ENCODE data around the gene GFRA1.
"Not testable (repeated sequence)": the region's sequence is repeated elsewhere in the genome, so short reads cannot be mapped to it uniquely, and the experiment has no call there.

GFRA1 gene

DNA sequence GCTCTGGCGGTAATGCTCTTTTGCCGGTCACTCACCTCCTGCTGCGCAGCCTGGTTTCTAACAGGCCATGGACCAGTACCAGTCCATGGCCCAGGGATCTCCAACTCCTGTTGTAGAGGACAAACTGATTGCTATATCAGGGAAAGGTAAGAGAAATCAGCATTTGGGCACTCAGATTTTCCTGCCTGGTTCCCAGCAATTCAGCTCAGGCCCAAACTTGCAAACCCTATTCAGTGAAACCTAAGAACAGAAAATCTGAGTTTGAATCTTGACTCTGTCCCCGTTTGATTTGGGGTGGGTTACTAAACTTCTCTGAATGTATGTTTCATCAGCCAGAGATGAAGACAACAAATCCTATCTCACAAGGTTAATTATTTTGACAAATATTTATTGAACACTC is 77.4 kb downstream of the GFRA1 start:
- no peak for DNase-seq

DNA sequence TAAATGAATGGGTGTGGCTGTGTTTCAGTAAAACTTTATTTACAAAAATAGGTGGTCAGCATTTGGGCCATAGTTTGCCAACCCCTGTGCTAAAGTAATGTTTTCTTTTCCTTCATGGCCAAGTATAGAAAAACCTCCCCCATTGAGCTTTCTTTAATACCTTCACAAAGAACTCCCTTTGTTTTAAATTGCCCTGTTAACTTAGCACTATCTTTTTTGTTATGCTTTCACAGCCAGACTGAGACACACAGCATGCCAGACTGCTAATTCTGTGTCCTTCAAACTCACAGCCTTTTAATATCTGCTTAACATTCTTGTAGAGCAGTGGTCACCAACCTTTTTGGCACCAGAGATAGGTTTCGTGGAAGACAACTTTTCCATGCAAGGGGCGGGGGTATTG is 78.0 kb downstream of the GFRA1 start:
- no peak for DNase-seq

DNA sequence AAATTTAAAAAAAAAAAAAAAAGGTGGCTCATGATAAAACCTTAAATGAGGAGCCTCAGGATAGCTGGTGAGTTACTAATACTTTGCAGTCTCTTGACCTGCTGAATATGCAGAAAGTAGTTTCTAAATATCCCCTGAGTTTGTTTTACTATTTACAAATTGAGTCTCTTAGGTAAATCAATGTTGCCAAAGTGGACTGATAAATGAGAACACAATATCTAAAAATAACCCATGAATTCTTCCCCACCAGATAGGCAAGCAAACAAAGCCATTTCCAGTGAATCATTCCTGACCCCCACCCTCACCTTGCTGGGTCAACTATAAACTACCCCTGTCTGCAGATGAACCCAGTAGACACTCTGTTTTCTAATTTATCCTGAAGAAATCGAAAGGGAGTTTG is 78.9 kb downstream of the GFRA1 start:
- DNase-seq, result no peak

- no peak for DNase-seq
These were observed 82.1 kb downstream of the GFRA1 start for GRCh38 chr10:116190883-116191282.

DNA sequence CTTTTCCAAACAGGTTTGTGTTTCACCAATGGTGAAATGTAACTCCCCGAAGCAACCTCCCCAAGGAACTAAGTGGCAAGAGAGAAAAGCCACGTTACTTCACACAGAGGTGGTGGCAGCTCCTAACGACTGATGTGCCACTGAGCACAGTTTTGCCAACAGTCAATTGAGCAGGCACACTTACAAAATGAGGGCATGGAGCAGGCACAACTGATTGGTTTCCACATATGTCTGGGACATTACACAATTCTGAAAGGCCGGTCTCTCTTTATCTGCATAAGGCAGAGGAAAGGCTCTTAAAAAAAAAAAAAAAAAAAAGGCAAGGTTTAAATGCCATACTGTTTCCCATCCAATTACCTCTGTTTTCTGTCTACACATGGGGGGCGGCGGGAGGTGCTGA is 86.7 kb downstream of the GFRA1 start:
- no peak for DNase-seq

- DNase-seq, result no peak
These were observed 87.7 kb downstream of the GFRA1 start for GRCh38 chr10:116185199-116185867.

GRCh38 chr10:116184512-116184794 is 88.6 kb downstream of the GFRA1 start:
- DNase-seq, result no peak

GRCh38 chr10:116183733-116184511 is 89.1 kb downstream of the GFRA1 start:
- DNase-seq, result no peak

DNA sequence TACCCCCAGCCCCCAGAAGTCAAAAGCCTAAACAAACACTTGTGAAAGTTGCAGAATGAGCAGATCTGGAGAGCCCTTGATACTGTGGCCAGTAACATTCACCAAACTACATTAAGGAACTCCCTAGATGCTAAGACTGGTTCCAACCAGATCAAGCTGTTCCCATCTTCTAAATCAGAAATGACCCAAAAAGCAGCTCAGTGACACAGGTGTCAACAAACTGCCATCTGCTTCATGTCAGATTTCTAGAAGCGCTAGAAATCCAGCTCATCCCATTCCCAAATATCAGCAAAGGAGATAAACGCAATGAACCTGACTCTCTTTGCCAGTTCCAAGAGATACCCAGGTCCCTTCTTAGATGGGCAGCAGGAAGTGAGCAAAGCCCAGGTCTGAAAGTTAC is 90.6 kb downstream of the GFRA1 start:
- no peak for DNase-seq

- no peak for DNase-seq
These were observed 94.9 kb downstream of the GFRA1 start for GRCh38 chr10:116178086-116178605.

GRCh38 chr10:116175231-116175630 is 97.8 kb downstream of the GFRA1 start:
- no peak for DNase-seq

- DNase-seq, result no peak
These were observed 101.5 kb downstream of the GFRA1 start for GRCh38 chr10:116171505-116171904.

DNA sequence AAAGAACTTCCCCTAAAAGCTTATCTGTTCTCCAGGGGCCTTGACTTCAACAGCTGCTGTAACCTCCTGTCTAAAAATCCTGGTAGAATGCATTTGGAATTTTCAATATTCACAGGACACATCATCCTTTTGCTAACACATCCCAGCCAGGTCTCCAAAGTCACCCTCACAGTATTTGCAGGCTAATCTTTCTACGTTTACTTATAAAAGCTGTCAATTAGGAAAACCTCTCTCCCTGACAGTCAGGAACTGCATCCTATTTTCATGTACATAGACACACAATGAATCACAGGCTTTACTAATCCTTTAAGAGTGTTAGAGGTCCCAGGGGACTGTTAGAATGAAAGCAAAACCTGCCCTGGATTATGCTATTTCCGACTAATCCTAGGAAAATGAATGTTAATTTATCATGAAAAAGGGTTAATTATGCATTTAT is 102.2 kb downstream of the GFRA1 start:
- no peak for DNase-seq

- DNase-seq, result no peak
These were observed 103.1 kb downstream of the GFRA1 start for GRCh38 chr10:116169782-116170445.

GRCh38 chr10:116168745-116169144 is 104.3 kb downstream of the GFRA1 start:
- no peak for DNase-seq

DNA sequence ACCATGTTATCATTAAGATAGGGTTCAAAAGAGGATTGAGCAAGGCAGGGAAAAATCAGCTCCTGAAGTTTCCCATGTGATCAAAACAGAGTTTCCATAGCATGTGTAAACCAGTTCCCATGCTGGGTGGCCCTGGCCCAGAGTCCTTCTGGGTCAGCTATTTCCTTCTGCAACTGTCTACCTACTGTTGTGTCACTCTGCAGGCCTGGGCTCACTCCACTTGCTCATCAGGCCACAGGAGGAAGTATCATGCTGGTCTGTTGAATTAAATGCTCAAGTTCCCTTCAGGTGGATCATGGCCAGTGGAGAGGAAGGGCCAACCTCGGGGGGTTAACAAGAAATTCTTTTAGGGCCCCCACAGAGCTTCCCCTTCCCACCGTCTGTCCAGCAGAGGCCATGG is 104.7 kb downstream of the GFRA1 start:
- DNase-seq, result no peak

DNA sequence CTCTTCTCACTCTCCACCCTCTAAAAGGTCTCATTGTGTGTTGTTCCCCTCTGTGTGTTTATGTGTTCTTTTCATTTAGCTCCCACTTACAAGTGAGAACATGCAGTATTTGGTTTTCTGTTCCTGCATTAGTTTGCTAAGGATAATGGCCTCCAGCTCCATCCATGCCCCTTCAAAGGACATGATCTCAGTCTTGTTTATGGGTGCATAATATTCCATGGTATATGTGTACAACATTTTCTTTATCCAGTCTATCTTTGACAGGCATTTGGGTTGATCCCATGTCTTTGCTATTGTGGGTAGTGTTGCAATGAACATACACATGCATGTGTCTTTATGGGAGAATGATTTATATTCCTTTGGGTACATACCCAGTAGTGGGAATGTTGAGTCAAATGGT is 107.1 kb downstream of the GFRA1 start:
- not testable (repeated sequence) for DNase-seq

GRCh38 chr10:116164291-116164690 is 108.7 kb downstream of the GFRA1 start:
- no peak for DNase-seq

DNA sequence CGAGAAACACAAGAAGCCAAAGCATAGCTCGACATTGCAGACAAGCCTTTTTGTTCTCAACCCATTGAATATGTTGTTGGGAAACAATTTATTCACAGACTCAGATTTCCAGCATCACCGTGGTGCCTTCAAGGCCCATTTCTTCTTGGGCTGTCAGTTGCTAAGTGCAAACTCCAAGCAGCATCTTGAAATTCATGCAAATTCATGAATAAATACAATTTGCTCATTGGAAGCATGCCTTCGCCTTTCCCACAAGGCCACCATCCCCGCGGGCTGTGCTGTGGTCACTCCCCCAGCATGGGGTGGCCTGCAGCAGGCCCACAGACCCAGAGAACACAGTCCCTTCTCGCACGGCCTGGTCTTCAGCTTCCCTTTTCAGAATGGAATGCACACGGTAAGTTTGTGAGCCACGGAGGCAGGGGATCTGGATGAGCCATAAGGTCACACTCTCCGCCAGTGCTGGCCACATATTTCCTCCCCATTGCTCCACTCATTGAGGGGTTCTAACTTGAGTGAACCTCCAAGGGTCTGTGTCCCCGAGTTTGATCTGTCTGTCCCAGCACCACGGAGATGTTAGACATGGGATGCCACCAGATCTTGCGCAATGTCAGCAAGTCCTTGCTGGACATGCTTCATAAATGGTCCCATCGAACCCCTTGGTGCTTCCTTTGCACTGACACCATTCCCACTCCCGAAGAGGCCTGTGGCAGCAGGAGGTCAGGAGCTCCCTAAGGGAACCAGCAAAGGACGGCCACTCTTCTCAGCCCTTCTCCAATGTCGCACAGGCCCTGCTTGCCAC is 109.5 kb downstream of the GFRA1 start:
- DNase-seq, result no peak

DNA sequence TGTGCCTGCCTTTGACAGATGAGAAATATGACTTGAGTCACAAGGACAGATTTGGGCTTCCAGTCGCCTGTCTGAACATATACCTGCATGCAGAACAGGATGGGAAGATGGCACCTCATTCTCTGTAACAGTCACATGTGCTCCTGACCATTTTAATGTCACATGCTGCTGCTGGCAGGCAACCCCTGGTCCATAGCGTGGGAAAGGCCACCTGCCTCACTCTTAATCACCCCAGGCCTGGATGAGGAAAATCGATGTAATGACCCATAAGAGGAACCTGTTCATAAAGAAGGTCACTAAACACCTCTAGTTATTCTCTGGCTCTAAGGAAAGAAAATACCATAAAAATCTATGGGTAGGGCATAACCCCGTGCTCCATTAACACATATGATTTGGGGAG is 110.2 kb downstream of the GFRA1 start:
- DNase-seq, result no peak

DNA sequence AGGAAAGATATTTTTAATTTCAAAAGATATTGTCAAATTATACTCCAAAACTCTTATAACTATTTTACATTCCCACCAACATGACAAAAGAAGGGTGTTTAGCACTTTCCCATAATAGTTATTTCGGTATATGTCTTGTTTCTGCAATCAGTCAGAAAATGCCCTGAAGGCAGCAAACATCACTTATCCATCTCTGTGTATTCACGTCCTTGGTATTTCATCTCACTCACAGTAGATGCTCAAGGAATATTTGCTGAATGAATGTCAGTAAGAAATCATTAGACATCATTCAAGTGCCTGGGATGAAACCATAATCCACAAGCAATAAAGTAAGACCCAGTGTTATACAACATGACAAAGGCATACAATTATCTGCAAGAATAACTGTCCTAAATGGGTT is 112.7 kb downstream of the GFRA1 start:
- DNase-seq, result no peak

DNA sequence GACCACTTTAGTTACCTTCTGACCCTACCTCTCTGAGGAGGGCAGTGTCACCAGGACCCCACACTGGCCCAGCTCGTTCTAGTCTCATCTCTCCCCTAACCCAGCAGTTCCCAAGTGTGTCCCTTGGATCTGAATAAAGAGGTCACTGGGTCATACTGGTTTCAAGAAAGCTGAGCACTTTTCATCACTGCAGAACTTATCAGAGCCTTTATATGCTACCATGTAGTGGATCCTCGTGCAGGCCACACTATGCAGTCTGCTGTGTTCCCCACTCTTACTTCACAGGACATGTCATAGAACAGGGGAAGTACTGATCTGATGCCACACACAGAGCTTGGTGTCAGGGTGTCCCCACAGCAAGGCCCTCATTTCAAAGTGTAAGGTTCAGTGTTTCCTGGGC is 113.8 kb downstream of the GFRA1 start:
- DNase-seq, result no peak

- DNase-seq, result no peak
These were observed 115.0 kb downstream of the GFRA1 start for GRCh38 chr10:116158036-116158435.

Measured in NCI-H1436 treated with DMSO at 0.1 percent for 48 hours (cell line).